ENCODE measurements around the gene ELK4.

ELK4 gene

GRCh38 chr1:205590457-205590768 is 41.4 kb downstream of the ELK4 start:
- DNase-seq (ENCODE audit: extremely low spot score) = no peak
- POLR2A ChIA-PET = interaction anchor here (3.7 kb wide), 1 partner anchor 42 kb away, joined by 35 read pairs; the partner anchor contains the start of gene ELK4
- TF ChIP-seq LEF1 (IDR thresholded peaks at IDR 0.05; ENCODE audit: borderline replicate concordance) (no peak), PKNOX1 (IDR thresholded peaks at IDR 0.05) (no peak), BHLHE40 (IDR thresholded peaks at IDR 0.05; ENCODE audit: borderline replicate concordance) (no peak), FOXA1 (IDR thresholded peaks at IDR 0.05) (no peak), FOXK2 (IDR thresholded peaks at IDR 0.05) (no peak), CTBP1 (IDR thresholded peaks at IDR 0.05; ENCODE audit: borderline replicate concordance) (no peak), TARDBP (IDR thresholded peaks at IDR 0.05) (no peak), HDGF (IDR thresholded peaks at IDR 0.05; ENCODE audit: borderline replicate concordance) (no peak), ARNT (IDR thresholded peaks at IDR 0.05) (no peak), ELF4 (IDR thresholded peaks at IDR 0.05) (no peak), SUZ12 (IDR thresholded peaks at IDR 0.05) (no peak), ZNF384 (IDR thresholded peaks at IDR 0.05) (no peak), NFRKB (IDR thresholded peaks at IDR 0.05) (no peak), SP1 (IDR thresholded peaks at IDR 0.05) (no peak), FOXM1 (IDR thresholded peaks at IDR 0.05; ENCODE audit: borderline replicate concordance) (no peak), L3MBTL2 (conservative IDR thresholded peaks at IDR 0.05) (no peak)
- CTCF ChIA-PET = interaction anchor here (2.8 to 6.6 kb wide), 2 partner anchors 67 to 68 kb away, joined by 29 to 146 read pairs; no protein-coding TSS in a partner anchor

- ChIA-PET POLR2A (interaction anchor here (3.7 kb wide), 1 partner anchor 42 kb away, joined by 35 read pairs; the partner anchor contains the start of gene ELK4), CTCF (interaction anchor here (2.8 kb wide), 1 partner anchor 69 kb away, joined by 29 read pairs; no protein-coding TSS in a partner anchor)
- TF ChIP-seq TARDBP (IDR thresholded peaks at IDR 0.05) = no peak
- no peak for TF ChIP-seq FOXK2 (IDR thresholded peaks at IDR 0.05)
- no peak for TF ChIP-seq BHLHE40 (IDR thresholded peaks at IDR 0.05; ENCODE audit: borderline replicate concordance)
- no peak for TF ChIP-seq FOXA1 (IDR thresholded peaks at IDR 0.05)
- TF ChIP-seq ZNF384 (IDR thresholded peaks at IDR 0.05) = no peak
- no peak for DNase-seq (ENCODE audit: extremely low spot score)
Measured at GRCh38 chr1:205589618-205590456, 42.0 kb downstream of the ELK4 start.

- TF ChIP-seq HDGF (IDR thresholded peaks at IDR 0.05; ENCODE audit: borderline replicate concordance) = no peak
- TF ChIP-seq FOXA1 (IDR thresholded peaks at IDR 0.05) = no peak
- TF ChIP-seq LEF1 (IDR thresholded peaks at IDR 0.05; ENCODE audit: borderline replicate concordance) = no peak
- TF ChIP-seq CTBP1 (IDR thresholded peaks at IDR 0.05; ENCODE audit: borderline replicate concordance) = no peak
- no peak for TF ChIP-seq ARNT (IDR thresholded peaks at IDR 0.05)
- no peak for TF ChIP-seq BHLHE40 (IDR thresholded peaks at IDR 0.05; ENCODE audit: borderline replicate concordance)
- no peak for TF ChIP-seq NFRKB (IDR thresholded peaks at IDR 0.05)
- no peak for TF ChIP-seq L3MBTL2 (conservative IDR thresholded peaks at IDR 0.05)
- no peak for TF ChIP-seq FOXM1 (IDR thresholded peaks at IDR 0.05; ENCODE audit: borderline replicate concordance)
- TF ChIP-seq PKNOX1 (IDR thresholded peaks at IDR 0.05) = no peak
- TF ChIP-seq SUZ12 (IDR thresholded peaks at IDR 0.05) = no peak
- ChIA-PET POLR2A (interaction anchor here (1.0 to 1.1 kb wide), 2 partner anchors 43 to 120 kb away, joined by 3 read pairs; no protein-coding TSS in a partner anchor), CTCF (interaction anchor here (0.7 to 2.8 kb wide), 5 partner anchors 10 to 192 kb away, joined by 3 to 29 read pairs (median 4); no protein-coding TSS in a partner anchor)
- no peak for DNase-seq (ENCODE audit: extremely low spot score)
Measured at GRCh38 chr1:205589046-205589445, 42.8 kb downstream of the ELK4 start.

GRCh38 chr1:205588636-205589035 is 43.2 kb downstream of the ELK4 start:
- CTCF ChIA-PET = interaction anchor here (0.5 to 2.8 kb wide), 6 partner anchors 10 to 191 kb away, joined by 3 to 29 read pairs (median 4); no protein-coding TSS in a partner anchor
- POLR2A ChIA-PET = interaction anchor here (1.0 to 1.1 kb wide), 2 partner anchors 44 to 121 kb away, joined by 3 read pairs; no protein-coding TSS in a partner anchor
- DNase-seq (ENCODE audit: extremely low spot score) = peak; percentile 45
- TF ChIP-seq TARDBP (IDR thresholded peaks at IDR 0.05) = no peak
- TF ChIP-seq NFRKB (IDR thresholded peaks at IDR 0.05) = no peak
- TF ChIP-seq HDGF (IDR thresholded peaks at IDR 0.05; ENCODE audit: borderline replicate concordance) = no peak
- no peak for TF ChIP-seq ZNF384 (IDR thresholded peaks at IDR 0.05)
- no peak for TF ChIP-seq SUZ12 (IDR thresholded peaks at IDR 0.05)
- no peak for TF ChIP-seq SP1 (IDR thresholded peaks at IDR 0.05)
- no peak for TF ChIP-seq L3MBTL2 (conservative IDR thresholded peaks at IDR 0.05)
- no peak for TF ChIP-seq ELF4 (IDR thresholded peaks at IDR 0.05)
- no peak for TF ChIP-seq LEF1 (IDR thresholded peaks at IDR 0.05; ENCODE audit: borderline replicate concordance)
- no peak for TF ChIP-seq FOXA1 (IDR thresholded peaks at IDR 0.05)
- no peak for TF ChIP-seq CTBP1 (IDR thresholded peaks at IDR 0.05; ENCODE audit: borderline replicate concordance)

DNA sequence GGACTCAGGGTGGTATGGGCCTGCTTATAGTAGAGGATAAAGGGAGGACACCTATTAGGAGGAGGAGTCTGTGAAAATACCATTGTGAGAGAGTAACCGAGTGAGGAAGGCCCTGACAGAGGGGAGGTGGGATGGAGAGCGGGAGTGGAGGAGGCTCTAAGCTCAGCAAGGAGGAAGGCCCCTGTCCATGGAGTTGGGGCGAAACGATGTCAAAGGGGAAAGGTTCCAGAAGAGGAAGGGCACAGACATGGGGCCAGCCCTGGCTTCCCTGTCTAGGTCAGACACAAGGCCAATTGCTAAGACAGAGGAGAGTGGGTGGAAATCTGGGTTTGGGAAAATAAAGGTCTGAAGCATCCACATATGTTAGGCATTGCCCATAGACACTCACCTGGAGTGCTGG is 44.2 kb downstream of the ELK4 start:
- POLR2A ChIA-PET = no interaction called here
- DNase-seq (ENCODE audit: extremely low spot score) = no peak
- TF ChIP-seq HDGF (IDR thresholded peaks at IDR 0.05; ENCODE audit: borderline replicate concordance) (no peak), FOXM1 (IDR thresholded peaks at IDR 0.05; ENCODE audit: borderline replicate concordance) (no peak), NFRKB (IDR thresholded peaks at IDR 0.05) (no peak), FOXA1 (IDR thresholded peaks at IDR 0.05) (no peak), FOXK2 (IDR thresholded peaks at IDR 0.05) (no peak), ARNT (IDR thresholded peaks at IDR 0.05) (no peak), ZNF384 (IDR thresholded peaks at IDR 0.05) (no peak), BHLHE40 (IDR thresholded peaks at IDR 0.05; ENCODE audit: borderline replicate concordance) (no peak), TARDBP (IDR thresholded peaks at IDR 0.05) (no peak), ELF4 (IDR thresholded peaks at IDR 0.05) (no peak), PKNOX1 (IDR thresholded peaks at IDR 0.05) (no peak), SP1 (IDR thresholded peaks at IDR 0.05) (no peak), LEF1 (IDR thresholded peaks at IDR 0.05; ENCODE audit: borderline replicate concordance) (no peak), SUZ12 (IDR thresholded peaks at IDR 0.05) (no peak), L3MBTL2 (conservative IDR thresholded peaks at IDR 0.05) (no peak), CTBP1 (IDR thresholded peaks at IDR 0.05; ENCODE audit: borderline replicate concordance) (no peak)
- CTCF ChIA-PET = interaction anchor here (1.6 to 2.8 kb wide), 2 partner anchors 11 to 71 kb away, joined by 4 to 29 read pairs; no protein-coding TSS in a partner anchor

Measured in HEK293T (cell line).